PC-3 (cell line): ENCODE measurements around the gene MAS1.

Experiments
- CTCF ChIP-seq: fragments of 300-600 bp; sonication (generic); conservative IDR thresholded peaks from 2 replicates; pipeline ENCODE4 v1.5.1; 2017; ENCODE audit warnings: antibody characterized with exemption, low read depth, mild to moderate bottlenecking, low read length
- EZH2 ChIP-seq: fragments of 300-600 bp; sonication (generic); IDR thresholded peaks from one replicate; pipeline ENCODE4 v1.6.1; 2017; ENCODE audit warnings: antibody characterized with exemption, mild to moderate bottlenecking, low read length; ENCODE audit not compliant: unreplicated experiment
- EZH2phosphoT487 ChIP-seq: fragments of 300-600 bp; sonication (generic); IDR thresholded peaks from 2 replicates; pipeline ENCODE4 v1.6.1; 2018; ENCODE audit warnings: mild to moderate bottlenecking, antibody characterized with exemption, low read length, borderline replicate concordance

GRCh38 chr6:159910342-159910741, 19.6 kb downstream of the MAS1 start:
- TF ChIP-seq CTCF (no peak), EZH2 (no peak), EZH2phosphoT487 (no peak)
